Colonic mucosa (tissue), 4 donors: ENCODE measurements around the gene PCOLCE2. TPM values are rescaled to one million over a fixed set of nuclear protein-coding genes. Genes with fewer than 3 reads are reported as not detected.

Experiments
- DNase-seq: peaks from one replicate; pipeline ENCODE4 v3.0.0-alpha.2; 2020
- H3K27ac ChIP-seq: fragments of 200-600 bp; one replicate; pipeline ENCODE4 v1.8.0; 2021
- H3K27me3 ChIP-seq: fragments of 200-600 bp; one replicate; pipeline ENCODE4 v1.8.0; 2021
- H3K36me3 ChIP-seq: fragments of 200-600 bp; one replicate; pipeline ENCODE4 v1.8.0; 2021
- H3K4me1 ChIP-seq: fragments of 200-600 bp; one replicate; pipeline ENCODE4 v1.8.0; 2021; ENCODE audit warnings: mild to moderate bottlenecking
- H3K4me3 ChIP-seq: fragments of 200-600 bp; one replicate; pipeline ENCODE4 v1.8.0; 2021
- H3K9ac ChIP-seq, 2 donors: one replicate each; pipeline ENCODE4 v1.7.0; 2013; ENCODE audit warnings: control low read depth in 2 of 2, low read depth in 2 of 2, low read length in 2 of 2
- H3K9me3 ChIP-seq: fragments of 200-600 bp; one replicate; pipeline ENCODE4 v1.8.0; 2021
- CTCF ChIP-seq: fragments of 200-600 bp; IDR thresholded peaks from one replicate; pipeline ENCODE4 v1.8.0; 2022; ENCODE audit warnings: antibody characterized with exemption, mild to moderate bottlenecking
- intact Hi-C: fragments of 100-400 bp; cut with DNase I; formaldehyde crosslinking; loops from one replicate; pipeline ENCODE4 v1.14.1; 2022
- total RNA-seq, 2 donors: library from RNA; stranded (reverse); fragmentation: NEBNext Ultra II Directional in 1 of 2; extraction: Animal tissue kit (Norgen Biotek cat#: 25700) in 1 of 2; gene quantifications; one replicate each; pipeline ENCODE4 v1.2.1, GENCODE V29; 2021
- donor health status: healthy.
- donor health status: DM: no; HTN: no; CAD: no.
- donor health status: DM: no; HTN: no; CAD: no.

The PCOLCE2 gene
- total RNA-seq, 2 donors from 2014 or later: 1.0 to 1.9 TPM

- Histone ChIP-seq H3K36me3 (no peaks in the 10 kb centered on the region), H3K4me3 (no peak overlapping the region), H3K9ac (no peak overlapping the region), H3K9me3 (no peaks in the 10 kb centered on the region), H3K27me3 (no peaks in the 10 kb centered on the region), H3K27ac (no peak overlapping the region), H3K4me1 (no peaks in the 10 kb centered on the region)
- intact Hi-C loops: no loop called here
- DNase-seq: no peak
- TF ChIP-seq CTCF: no peak
Observed at GRCh38 chr3:142808103-142808917, 80.6 kb downstream of the PCOLCE2 start.

GRCh38 chr3:142802891-142803290 is 86.0 kb downstream of the PCOLCE2 start:
- Histone ChIP-seq H3K9me3 (no peaks in the 10 kb centered on the region), H3K4me3 (no peak overlapping the region), H3K36me3 (no peaks in the 10 kb centered on the region), H3K27ac (no peak overlapping the region), H3K9ac (no peak overlapping the region), H3K4me1 (no peaks in the 10 kb centered on the region), H3K27me3 (no peaks in the 10 kb centered on the region)
- no peak for DNase-seq
- intact Hi-C loops: no loop called here
- TF ChIP-seq CTCF: no peak

GRCh38 chr3:142801746-142802145 is 87.1 kb downstream of the PCOLCE2 start:
- no peaks in the 10 kb centered on the region for H3K27me3 ChIP-seq
- no peaks in the 10 kb centered on the region for H3K9me3 ChIP-seq
- no peak overlapping the region for H3K9ac ChIP-seq
- no peaks in the 10 kb centered on the region for H3K36me3 ChIP-seq
- intact Hi-C loops: no loop called here
- H3K27ac ChIP-seq: no peak overlapping the region
- H3K4me3 ChIP-seq: no peak overlapping the region
- no peak for DNase-seq
- H3K4me1 ChIP-seq: no peaks in the 10 kb centered on the region
- TF ChIP-seq CTCF: no peak

GRCh38 chr3:142796823-142797222 is 92.1 kb downstream of the PCOLCE2 start:
- DNase-seq: no peak
- intact Hi-C loops: no loop called here
- Histone ChIP-seq H3K27me3 (no peaks in the 10 kb centered on the region), H3K36me3 (no peaks in the 10 kb centered on the region), H3K9me3 (no peaks in the 10 kb centered on the region), H3K4me1 (no peaks in the 10 kb centered on the region), H3K9ac (no peak overlapping the region), H3K4me3 (no peak overlapping the region), H3K27ac (no peak overlapping the region)
- no peak for TF ChIP-seq CTCF

GRCh38 chr3:142795332-142795731 is 93.6 kb downstream of the PCOLCE2 start:
- Histone ChIP-seq H3K27ac (no peak overlapping the region), H3K4me1 (no peaks in the 10 kb centered on the region), H3K4me3 (no peak overlapping the region), H3K9me3 (no peaks in the 10 kb centered on the region), H3K36me3 (no peaks in the 10 kb centered on the region), H3K27me3 (no peaks in the 10 kb centered on the region), H3K9ac (no peak overlapping the region)
- DNase-seq: no peak
- TF ChIP-seq CTCF: no peak
- intact Hi-C loops: no loop called here
